Hematopoietic multipotent progenitor cell treated with erythropoietin and hydrocortisone succinate and interleukin-3 and kit ligand, for 6 days (in vitro differentiated cells): Measurements from ENCODE around the gene SPON1.
A peak's percentile ranks its signal among the peaks of the same experiment; 100 is the strongest.

Experiments
- DNase-seq: peaks from one replicate; pipeline ENCODE4 v3.0.0-alpha.2; 2015

The SPON1 gene

DNA sequence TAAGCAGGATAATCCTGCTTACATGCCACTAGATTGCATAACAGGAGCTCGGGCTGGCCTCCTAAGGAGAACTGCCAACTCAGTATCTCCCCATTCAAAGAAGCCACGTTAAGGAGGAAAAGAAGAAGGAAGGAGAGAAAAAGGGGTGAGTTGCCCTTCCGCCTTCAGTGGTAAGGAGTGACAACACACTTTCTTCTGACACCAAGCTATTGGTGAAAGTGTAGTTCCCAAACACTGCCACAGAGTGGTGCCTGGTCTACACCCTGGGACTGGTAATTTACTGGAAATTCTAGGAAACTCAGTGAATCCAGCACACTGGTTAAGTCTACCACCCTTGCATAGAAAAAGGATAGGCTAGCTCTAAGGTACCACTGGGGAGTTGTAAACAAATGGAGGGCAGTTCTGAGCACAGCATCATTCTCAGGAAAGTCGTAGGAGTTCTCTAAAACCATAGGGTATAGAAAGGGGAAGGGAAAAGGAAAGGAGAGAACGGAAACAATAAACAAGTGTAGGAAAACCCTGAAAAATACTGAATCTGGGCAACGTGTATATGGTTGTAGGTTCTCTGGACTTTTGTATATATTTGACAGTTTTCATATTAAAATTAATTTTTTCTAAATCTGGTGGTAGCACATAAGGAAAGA is 338.3 kb downstream of the SPON1 start:
- peak; percentile 83 for DNase-seq

DNA sequence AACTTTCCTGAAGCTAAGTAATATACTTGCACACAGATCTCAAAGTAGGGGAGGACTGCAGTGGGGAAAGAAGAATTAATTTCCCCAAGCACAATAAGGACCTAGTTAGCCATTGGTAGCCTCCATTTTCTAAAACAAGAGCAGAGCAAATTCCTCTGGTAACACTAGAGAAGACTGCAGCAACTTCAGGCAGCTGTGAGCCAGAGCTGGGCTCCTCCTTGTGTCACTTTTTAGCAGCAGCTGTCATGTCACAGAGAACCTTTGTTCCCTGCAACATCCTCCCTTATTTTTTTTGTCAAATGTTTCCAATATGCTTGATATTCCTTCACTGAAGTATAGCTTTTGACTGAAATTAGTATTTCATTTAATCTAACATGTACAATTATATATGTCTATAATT is 342.1 kb downstream of the SPON1 start:
- no peak for DNase-seq

DNA sequence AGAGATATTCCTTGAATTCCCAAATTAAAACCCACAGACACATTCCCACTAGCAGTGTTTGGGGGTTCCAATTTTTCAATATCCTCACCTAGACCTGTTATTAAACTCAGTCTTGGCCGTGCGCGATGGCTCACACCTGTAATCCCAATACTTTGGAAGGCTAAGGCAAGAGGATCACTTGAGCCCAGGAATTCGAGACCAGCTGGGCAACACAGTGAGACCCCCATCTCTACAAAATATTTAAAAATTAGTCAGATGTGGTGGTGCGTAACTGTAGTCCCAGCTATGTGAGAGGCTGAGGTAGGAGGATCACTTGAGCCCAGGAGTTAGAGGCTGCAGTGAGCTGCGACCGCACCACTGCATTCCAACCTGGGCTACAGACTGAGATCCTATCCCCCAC is 343.1 kb downstream of the SPON1 start:
- DNase-seq, result no peak

DNA sequence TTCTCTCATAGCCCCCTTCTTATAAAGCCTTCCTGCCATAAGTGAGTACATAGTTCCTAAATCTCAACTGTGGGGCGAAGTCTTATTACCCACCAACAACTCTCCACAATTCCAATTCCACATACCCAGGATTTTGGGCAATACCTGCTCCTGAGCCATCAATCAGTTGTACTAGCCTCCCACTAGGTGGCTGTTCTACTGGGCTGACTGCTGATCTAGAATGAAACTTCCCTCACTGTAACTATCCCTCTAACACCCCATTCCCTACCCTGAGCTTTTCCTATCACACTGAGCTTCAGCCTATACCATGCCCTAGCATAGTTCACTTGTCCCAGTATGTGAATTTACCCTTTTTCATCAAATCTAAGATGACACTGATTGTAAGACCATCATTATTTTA is 344.0 kb downstream of the SPON1 start:
- DNase-seq, result no peak

DNA sequence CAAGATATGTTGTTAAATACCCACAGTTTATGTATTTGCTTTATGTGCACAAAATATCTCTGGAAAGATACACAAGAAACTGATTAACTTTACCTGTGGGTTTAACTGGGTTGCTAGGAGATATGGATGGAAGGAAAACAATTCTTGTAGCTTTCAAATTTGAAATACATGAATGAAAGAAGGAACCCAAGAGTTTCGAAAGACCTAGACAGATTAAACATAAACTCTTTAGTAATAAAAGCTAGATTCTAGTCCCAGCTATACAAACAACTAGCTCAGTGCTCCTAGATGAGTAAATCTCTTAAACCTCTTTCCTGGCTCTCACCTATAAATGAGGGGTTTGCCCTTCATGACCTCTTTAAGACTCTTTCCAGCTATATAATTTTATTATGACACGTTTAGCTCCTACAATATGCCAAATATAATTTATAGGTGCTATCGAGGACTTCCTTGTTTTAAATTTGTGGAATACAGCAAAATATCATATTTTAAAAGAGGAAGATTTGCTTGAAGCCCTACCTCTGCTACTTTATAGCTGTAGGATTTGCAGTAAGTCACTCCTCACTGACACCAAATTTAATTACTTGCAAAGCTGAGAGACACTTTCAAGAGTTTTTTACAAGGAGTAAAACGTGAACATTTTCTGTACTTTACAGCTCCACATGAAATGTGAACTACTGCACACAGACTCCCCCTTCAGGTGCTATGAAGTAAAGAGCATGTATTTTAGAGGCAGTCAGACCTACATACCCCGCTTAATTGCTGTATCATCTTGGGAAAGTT is 345.8 kb downstream of the SPON1 start:
- peak; percentile 80 for DNase-seq

DNA sequence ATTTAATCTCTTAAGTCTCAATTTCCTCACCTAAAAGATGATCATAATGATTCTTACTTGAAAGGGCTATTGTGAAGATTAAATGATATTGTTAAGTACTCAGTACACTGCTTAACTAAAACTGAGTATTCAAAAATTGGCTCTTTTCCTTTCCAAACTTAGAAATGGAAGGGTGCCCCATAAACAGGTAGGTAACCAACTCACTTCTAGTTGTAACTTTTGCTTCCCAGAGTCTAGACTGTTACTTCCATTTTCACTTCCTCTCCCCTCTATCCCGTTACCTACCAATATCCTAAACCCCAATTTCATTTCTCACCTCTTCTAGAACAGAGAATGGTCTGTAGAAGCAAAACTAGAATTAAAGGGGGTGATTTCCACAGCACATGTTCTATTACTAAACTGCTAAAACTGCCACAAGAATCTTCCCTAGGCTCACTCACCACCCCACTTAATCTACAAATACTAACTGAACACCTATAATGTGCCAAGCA is 346.4 kb downstream of the SPON1 start:
- DNase-seq, result no peak

DNA sequence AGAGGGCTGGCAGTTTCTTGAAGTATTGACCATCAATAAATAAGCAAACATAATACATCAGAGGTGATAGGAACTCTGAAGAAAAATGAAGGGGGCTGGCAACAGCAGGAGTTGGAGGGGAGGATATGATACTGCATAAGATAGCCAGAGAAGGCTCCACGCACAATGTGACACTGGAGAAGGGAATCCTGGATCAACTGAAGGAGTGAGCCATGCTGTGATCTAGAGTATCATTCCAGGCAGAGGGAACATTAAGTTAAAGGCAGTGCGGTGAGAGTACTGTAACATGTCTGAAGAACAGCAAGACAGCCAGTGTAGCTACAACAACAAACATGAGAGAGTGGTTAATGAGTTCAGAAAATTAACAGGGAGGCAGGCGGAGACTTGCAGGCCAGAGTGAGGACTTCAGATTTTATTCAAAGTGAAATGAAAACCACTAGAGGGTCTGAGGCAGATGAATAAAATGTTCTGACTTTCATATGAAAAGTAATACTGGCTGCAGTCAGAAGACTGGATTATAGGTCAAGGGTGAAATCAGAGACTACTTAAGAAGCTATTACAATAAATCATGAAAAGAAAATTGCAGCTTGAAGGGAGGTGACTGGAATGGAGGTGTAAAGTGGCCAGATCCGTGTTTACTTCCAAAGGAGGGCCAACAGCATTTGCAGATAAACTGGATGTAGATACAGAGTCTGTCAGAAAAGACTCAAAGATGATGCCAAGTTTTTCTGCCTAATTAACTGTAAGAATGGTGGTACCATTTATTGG is 347.1 kb downstream of the SPON1 start:
- no peak for DNase-seq

DNA sequence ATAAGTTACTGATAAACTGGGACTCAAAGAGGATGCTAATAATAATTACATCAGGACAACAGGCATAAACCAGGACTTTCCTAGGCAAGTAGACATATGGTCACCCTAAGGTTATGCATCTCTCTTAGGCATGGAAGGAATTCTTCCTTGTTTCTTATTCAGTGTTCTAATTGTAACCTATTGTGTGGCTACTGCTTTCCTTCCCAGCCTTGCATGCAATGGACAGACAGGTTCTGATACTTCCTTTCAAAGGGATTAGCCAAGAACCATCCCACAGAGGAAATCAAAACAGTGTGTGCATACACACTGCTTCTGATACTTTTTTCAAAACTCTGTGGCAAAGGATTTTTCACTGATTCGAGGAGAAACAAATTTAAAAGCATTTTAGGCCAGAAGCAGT is 348.2 kb downstream of the SPON1 start:
- no peak for DNase-seq

DNA sequence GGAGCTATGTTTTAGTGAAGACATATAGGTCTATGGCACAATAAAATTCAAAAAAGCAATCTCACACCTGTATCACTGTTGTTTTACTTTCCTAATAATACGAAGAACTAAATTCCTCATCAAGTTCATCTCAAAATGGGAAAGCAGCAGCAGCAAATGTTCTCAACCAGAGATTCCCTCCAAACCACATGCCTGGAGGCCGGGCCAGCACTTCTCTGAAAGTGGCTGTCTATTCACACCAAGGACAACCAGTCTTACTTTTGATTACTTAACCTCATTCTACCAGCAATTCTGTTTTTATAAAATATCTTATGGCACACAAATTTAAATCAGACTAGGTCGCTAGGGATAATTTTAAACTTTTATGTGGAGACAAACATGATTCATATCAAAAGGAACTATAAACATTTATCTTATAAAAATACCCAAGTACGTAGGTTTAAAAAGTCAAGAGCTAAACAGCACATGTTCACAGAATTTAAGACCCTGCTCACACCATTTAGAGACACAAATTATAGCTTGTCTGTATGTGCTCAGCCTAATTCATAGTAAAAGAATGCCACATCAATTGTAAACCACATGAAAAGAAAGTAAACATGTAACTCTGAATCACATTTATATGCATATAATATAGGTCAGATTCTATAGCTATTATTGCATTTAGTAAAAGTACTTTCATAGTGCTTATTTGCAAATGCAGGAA is 350.4 kb downstream of the SPON1 start:
- no peak for DNase-seq

DNA sequence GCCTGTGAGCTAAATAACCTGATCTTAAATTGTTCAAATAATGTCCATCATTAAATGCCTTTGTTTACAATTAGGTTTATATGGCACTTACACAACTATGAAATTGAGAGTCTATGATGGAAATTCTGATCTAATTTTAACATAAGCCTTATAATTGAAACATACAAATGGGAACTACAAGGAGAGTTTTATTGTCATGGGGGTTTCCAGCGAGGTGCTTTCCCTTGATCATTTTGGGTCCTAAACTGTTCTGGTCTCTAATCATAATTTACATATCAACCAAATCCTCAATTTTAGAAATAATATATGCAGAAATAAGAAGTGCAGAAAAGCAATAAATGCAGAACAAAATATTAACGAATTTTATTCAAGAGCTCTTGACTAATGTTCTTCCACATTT is 351.6 kb downstream of the SPON1 start:
- DNase-seq, result no peak

DNA sequence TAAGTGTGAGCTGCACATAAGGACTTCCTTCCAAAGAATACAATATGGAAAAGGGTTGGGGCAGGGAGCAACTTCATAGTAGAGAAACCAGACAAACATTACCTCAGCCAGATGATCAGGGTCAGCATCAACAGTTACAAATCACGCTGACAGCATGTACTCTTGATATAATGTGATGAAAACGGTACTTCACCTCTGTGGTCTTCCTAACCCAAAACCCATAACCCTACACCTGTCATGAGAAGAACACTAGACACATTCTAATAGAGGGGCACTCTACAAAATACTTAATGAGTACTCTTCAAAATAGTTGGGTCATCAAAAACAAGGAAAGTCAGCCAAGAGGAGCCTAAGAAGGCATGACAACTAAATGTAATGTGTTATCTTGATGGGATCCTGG is 352.6 kb downstream of the SPON1 start:
- no peak for DNase-seq
